ENCODE results near the gene C13orf46. TPM values are rescaled to one million over a fixed set of nuclear protein-coding genes. Genes with fewer than 3 reads are reported as not detected.
A peak's percentile ranks its signal among the peaks of the same experiment; 100 is the strongest.

Gene C13orf46
- total RNA-seq, 1 donor from 2014 or later, result 0.37 TPM

DNA sequence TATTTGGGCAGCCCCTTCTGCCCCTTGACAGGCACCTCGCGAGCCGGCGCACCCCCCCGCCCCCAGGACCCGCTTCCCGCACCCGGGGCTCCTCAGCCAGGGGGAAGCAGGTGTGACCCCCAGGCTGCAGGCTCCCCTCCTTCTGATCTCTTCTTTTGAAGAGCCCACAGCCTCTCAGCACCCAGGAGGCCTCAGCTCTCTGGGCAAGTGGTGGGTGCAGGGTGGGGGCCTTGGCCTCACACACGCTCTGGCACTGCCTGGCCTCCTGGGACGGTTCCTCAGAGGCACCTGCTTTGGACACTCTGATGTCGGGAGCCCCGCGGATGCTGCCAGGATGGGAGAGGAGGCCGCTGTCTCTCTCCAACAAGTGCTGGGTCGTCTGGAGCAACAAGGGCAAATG lies 1.5 kb upstream of the C13orf46 start:
- intact Hi-C loops (cut with micrococcal nuclease), result no loop called here
- DNase-seq (peak; percentile 9), ATAC-seq (no peak)

- intact Hi-C loops (cut with micrococcal nuclease), result no loop called here
- DNase-seq (peak; percentile 19), ATAC-seq (no peak)
Observed at GRCh38 chr13:113974304-113975281, 717 bp upstream of the C13orf46 start.

- DNase-seq (peak; percentile 20), ATAC-seq (no peak)
- intact Hi-C loops (cut with micrococcal nuclease), result no loop called here
Observed at GRCh38 chr13:113972451-113973217, 1.2 kb downstream of the C13orf46 start.

DNA sequence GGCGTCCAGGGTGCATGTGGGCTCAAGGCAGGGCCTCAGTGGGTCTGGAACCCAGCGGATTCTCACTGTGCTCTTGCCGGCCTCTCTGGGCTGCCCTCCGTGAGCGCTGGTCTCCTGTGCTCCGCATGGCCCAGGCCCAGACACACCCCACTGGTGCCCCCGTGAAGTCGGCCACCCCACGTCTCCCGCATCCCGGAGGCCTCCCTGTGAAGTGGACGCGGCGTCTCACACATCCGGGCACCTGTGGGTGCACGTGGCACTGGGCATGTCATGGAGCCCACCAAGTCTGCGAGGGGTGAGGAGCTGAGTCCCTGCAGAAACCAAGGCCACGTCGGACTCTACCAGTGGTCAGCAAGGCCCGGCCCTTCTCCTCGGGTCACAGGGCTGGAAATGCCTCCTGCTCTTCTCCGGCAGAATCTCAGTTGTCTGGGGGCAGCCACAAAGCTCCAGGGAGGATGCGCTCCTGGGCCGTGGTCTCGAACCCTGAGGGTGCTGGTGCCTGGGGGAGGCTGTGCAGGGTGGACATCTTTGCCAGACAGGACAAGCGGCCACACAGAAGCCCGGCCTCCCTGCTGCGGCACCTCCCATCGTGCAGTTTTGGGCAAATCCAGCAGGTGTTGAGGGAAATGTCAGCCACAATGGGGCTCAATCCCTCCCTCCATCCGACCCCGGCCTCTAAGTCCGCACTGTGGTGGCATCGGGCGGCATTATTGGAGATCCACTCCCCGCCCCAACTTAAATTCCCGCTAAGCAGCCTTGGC lies 2.2 kb downstream of the C13orf46 start:
- DNase-seq, result peak; percentile 25
- no peak for ATAC-seq
- intact Hi-C loops (cut with micrococcal nuclease), result no loop called here

- DNase-seq (peak; percentile 85), ATAC-seq (peak; percentile 90)
- intact Hi-C loops (cut with micrococcal nuclease), result no loop called here
Observed at GRCh38 chr13:113970810-113971470, 2.9 kb downstream of the C13orf46 start.

GRCh38 chr13:113969973-113970611 lies 3.8 kb downstream of the C13orf46 start:
- DNase-seq (peak; percentile 46), ATAC-seq (peak; percentile 57)
- intact Hi-C loops (cut with micrococcal nuclease), result no loop called here

DNA sequence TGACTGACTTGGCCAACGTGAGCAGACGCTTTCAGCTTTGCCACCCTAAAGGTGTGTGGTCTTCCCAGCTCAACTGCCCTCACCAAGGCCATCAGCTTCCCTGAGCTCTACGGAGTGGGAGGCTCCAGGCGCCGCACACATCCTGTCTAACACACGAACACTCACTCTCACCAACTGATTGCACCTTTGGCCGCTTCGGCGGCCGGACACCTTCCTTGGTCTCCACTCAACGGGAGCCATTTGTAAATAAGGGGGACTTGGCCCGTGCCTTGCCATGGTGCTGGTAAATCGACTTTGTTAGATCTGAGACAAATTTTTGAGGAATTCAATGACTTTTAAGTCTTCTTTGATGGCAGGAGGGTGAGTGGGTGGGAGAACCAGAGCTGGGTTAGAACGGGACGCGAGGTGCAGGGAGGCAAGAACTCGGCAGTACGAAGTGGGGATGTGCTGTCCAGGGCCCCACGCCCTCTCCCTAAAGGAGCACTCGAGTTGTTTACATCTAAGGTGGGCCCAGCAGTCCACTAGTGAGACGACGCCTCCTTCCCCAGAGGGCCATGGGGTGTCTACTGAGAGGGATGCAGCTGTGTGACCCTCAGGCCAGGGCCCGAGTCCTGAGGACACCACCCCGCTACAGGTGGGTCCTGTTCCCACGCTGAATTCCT lies 4.4 kb downstream of the C13orf46 start:
- ATAC-seq (no peak), DNase-seq (peak; percentile 30)
- intact Hi-C loops (cut with micrococcal nuclease), result no loop called here

DNA sequence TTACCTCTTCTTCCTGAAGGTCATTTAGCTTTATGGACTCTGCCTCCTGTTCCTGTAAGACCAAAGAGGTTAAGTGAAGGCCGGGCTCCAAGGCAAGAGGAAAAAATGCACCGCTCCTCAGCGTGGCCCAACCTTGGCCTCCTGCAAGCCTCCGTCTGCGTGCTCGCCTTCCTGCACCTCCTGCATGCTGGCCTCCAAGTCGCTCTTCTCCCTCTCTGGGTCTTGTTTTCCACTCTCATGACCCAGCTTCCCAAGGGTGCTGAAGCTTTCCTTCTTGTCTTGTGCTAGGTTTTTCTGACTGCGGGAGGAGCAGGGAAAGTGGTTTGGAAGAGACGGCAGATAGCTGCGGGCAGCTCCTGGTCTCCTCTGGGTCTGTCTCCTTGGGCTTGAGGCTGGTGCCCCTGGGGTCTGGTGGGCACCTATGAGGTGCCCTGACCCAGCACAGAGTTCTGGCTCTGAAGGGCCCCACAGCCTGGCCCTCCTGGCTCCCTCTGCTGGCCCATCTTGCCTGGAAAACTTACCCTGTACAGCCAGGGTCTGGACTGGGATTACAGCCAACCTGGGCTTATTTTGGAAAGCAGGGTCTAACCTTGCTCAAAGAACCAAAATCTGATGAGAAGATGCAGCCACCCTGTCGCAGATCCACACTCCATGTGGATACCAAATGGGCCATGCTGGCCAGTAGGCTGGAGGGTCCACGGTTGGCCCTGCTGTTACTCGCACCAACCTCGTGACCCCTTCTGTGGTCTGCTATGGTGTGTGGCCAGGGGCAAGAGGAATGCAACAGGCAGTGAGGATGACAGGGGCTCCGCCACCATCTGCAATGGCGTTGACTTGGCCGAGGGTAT lies 5.2 kb downstream of the C13orf46 start:
- peak; percentile 13 for DNase-seq
- no peak for ATAC-seq
- intact Hi-C loops (cut with micrococcal nuclease), result no loop called here

- ATAC-seq (peak; percentile 24), DNase-seq (peak; percentile 34)
- intact Hi-C loops (cut with micrococcal nuclease), result no loop called here
Observed at GRCh38 chr13:113967729-113968462, 6.0 kb downstream of the C13orf46 start.

DNA sequence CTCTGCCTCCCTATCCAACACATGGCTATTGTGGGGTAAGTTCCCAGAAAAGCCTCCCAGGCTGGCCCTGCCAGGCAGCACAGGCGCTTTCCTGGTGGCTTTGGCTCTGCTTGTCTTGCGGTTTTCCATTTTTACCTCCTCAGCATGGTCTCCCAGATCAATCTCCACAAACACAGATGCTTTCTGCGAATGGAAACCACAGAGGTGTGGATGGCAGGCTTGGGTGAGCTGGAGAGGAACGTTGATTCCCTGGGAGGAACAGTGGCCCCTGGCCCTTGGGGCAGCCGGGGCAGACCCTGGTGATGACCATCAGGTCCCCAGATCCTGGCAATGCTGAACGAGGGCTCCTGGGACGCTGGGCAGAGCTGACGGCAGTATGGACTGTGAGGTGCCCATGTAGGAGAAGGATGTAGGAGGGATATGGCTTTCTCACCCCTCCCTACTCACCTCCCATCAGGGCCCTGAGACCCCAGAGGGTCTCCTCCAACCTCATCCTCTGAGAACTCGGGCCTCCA lies 6.6 kb downstream of the C13orf46 start:
- intact Hi-C loops (cut with micrococcal nuclease), result no loop called here
- ATAC-seq (no peak), DNase-seq (peak; percentile 16)

GRCh38 chr13:113965968-113966884 lies 7.7 kb downstream of the C13orf46 start:
- intact Hi-C loops (cut with micrococcal nuclease), result no loop called here
- DNase-seq (no peak), ATAC-seq (no peak)

- no peak for ATAC-seq
- DNase-seq, result no peak
- intact Hi-C loops (cut with micrococcal nuclease), result no loop called here
Observed at GRCh38 chr13:113965383-113965874, 8.4 kb downstream of the C13orf46 start.

DNA sequence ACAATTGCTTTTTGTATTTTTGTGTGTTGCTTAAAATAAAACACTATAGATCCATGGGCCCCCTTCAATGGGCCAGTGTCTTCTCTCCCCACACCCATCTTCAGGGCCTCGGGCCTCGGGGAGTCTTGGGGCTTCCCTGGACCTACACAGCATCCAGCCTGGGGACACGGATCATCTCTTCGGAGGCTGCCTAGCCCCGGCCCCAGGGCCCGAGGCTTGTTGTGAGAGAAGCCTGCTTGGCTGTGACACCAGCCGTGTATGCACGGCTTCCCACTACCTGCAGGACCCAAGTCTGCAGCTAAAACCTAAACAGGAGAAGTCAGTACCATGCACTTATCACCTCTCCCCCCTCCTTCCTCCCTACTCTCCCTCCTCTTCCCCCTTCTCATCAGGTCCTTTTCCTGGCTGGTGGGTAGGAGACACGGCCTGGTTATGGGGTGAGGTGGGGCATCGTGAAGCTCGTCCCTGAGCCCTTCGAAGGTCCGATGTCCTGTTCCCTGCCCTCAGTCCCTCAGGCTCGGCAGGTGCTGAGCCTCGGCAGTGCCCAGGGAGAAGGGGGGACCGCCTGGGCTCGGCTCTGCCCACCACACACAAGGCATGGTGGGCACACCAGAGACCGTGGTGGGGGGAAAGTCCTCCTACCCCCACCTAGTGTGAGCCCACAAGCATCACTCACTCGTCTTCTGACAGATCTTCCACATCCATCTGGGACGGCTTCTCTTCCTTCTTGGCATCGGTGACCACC lies 9.5 kb downstream of the C13orf46 start:
- intact Hi-C loops (cut with micrococcal nuclease), result no loop called here
- ATAC-seq, result no peak
- peak; percentile 2 for DNase-seq

DNA sequence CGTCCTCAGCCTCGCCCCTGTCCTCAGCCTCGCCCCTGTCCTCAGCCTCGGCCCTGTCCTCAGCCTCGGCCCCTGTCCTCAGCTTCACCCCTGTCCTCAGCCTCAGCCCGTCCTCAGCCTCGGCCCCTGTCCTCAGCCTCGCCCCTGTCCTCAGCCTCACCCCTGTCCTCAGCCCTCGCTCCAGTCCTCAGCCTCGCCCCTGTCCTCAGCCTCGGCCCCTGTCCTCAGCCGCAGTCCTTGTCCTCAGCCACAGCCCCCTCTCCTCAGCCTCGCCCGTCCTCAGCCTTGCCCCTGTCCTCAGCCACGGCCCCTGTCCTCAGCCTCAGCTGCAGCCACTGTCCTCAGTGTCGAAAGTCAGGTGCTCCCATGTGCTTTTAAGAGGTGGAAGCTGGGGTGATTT lies 10.5 kb downstream of the C13orf46 start:
- DNase-seq, result peak; percentile 9
- intact Hi-C loops (cut with micrococcal nuclease), result no loop called here

More for the DNA sequence above, 10.5 kb downstream of the C13orf46 start:
- no peak for ATAC-seq
